ENCODE data around the gene OR51V1. TPM values are rescaled to one million over a fixed set of nuclear protein-coding genes. Genes with fewer than 3 reads are reported as not detected.

Gene OR51V1
- total RNA-seq, 1 experiment from 2014 or later, result not detected

GRCh38 chr11:5243816-5244180, 43.3 kb upstream of the OR51V1 start:
- ATAC-seq, result no peak
- no peaks in the 10 kb centered on the region for H4K20me1 ChIP-seq (ENCODE audit: low read length)

GRCh38 chr11:5242933-5243815, 42.7 kb upstream of the OR51V1 start:
- CTCF ChIA-PET, result no interaction called here
- Histone ChIP-seq H3K9me3 (ENCODE audit: low read length) (no peaks in the 10 kb centered on the region), H3K27me3 (ENCODE audit: low read length) (peaks cover 21% of the 10 kb centered on the region), H3K9ac (ENCODE audit: low read length) (no peak overlapping the region), H3K4me1 (ENCODE audit: insufficient read depth, low read length) (no peaks in the 10 kb centered on the region), H3K27ac (ENCODE audit: low read length) (no peak overlapping the region), H3K79me2 (ENCODE audit: low read length) (no peaks in the 10 kb centered on the region), H3K4me3 (ENCODE audit: low read length) (no peak overlapping the region), H3K36me3 (ENCODE audit: low read depth, low read length) (no peaks in the 10 kb centered on the region), H4K20me1 (ENCODE audit: low read length) (no peaks in the 10 kb centered on the region), H3K4me2 (ENCODE audit: low read length) (no peak overlapping the region), H3K9me2 (replicated peaks; ENCODE audit: low read length) (no peaks in the 10 kb centered on the region), H2AFZ (ENCODE audit: low read length) (no peak overlapping the region), H3F3A (ENCODE audit: low read length, unreplicated experiment) (no peaks in the 10 kb centered on the region)
- ATAC-seq, result no peak
- no peak for DNase-seq
- intact Hi-C loops (cut with micrococcal nuclease), result no loop called here
- POLR2A ChIA-PET (ENCODE audit: unreplicated experiment), result no interaction called here
- TF ChIP-seq EZH2 (IDR thresholded peaks at IDR 0.05; ENCODE audit: low read length, unreplicated experiment) (no peak), EZH2phosphoT487 (IDR thresholded peaks at IDR 0.05; ENCODE audit: borderline replicate concordance, low read length) (no peak), CTCF (conservative IDR thresholded peaks at IDR 0.05; ENCODE audit: low read depth, low read length) (no peak)
- no TSS peak for BruUV-seq (replicated peaks)

More at GRCh38 chr11:5243816-5244180, 43.3 kb upstream of the OR51V1 start:
- intact Hi-C loops (cut with micrococcal nuclease), result no loop called here
- BruUV-seq (replicated peaks), result no TSS peak
- Histone ChIP-seq H3K27ac (ENCODE audit: low read length) (no peak overlapping the region), H2AFZ (ENCODE audit: low read length) (no peak overlapping the region), H3K27me3 (ENCODE audit: low read length) (peaks cover 21% of the 10 kb centered on the region), H3F3A (ENCODE audit: low read length, unreplicated experiment) (no peaks in the 10 kb centered on the region), H3K4me2 (ENCODE audit: low read length) (no peak overlapping the region), H3K4me1 (ENCODE audit: insufficient read depth, low read length) (no peaks in the 10 kb centered on the region), H3K9ac (ENCODE audit: low read length) (no peak overlapping the region), H3K36me3 (ENCODE audit: low read depth, low read length) (no peaks in the 10 kb centered on the region), H3K79me2 (ENCODE audit: low read length) (no peaks in the 10 kb centered on the region), H3K9me2 (replicated peaks; ENCODE audit: low read length) (no peaks in the 10 kb centered on the region), H3K4me3 (ENCODE audit: low read length) (no peak overlapping the region), H3K9me3 (ENCODE audit: low read length) (no peaks in the 10 kb centered on the region)
- POLR2A ChIA-PET (ENCODE audit: unreplicated experiment), result no interaction called here
- no peak for DNase-seq
- CTCF ChIA-PET, result no interaction called here
- TF ChIP-seq CTCF (conservative IDR thresholded peaks at IDR 0.05; ENCODE audit: low read depth, low read length), result no peak
- TF ChIP-seq EZH2 (IDR thresholded peaks at IDR 0.05; ENCODE audit: low read length, unreplicated experiment), result no peak
- no peak for TF ChIP-seq EZH2phosphoT487 (IDR thresholded peaks at IDR 0.05; ENCODE audit: borderline replicate concordance, low read length)

- Histone ChIP-seq H3K9me3 (ENCODE audit: low read length) (no peaks in the 10 kb centered on the region), H3F3A (ENCODE audit: low read length, unreplicated experiment) (no peaks in the 10 kb centered on the region), H3K27me3 (ENCODE audit: low read length) (peaks cover 21% of the 10 kb centered on the region; the same call in 1 of the 2 replicates), H3K79me2 (ENCODE audit: low read length) (no peaks in the 10 kb centered on the region), H3K27ac (ENCODE audit: low read length) (no peak overlapping the region), H3K4me2 (ENCODE audit: low read length) (no peak overlapping the region), H3K9ac (ENCODE audit: low read length) (no peak overlapping the region), H2AFZ (ENCODE audit: low read length) (no peak overlapping the region), H3K4me3 (ENCODE audit: low read length) (no peak overlapping the region), H3K4me1 (ENCODE audit: insufficient read depth, low read length) (no peaks in the 10 kb centered on the region), H3K9me2 (replicated peaks; ENCODE audit: low read length) (no peaks in the 10 kb centered on the region), H3K36me3 (ENCODE audit: low read depth, low read length) (no peaks in the 10 kb centered on the region), H4K20me1 (ENCODE audit: low read length) (no peaks in the 10 kb centered on the region)
- intact Hi-C loops (cut with micrococcal nuclease), result no loop called here
- DNase-seq (no peak), ATAC-seq (no peak)
- CTCF ChIA-PET, result no interaction called here
- TF ChIP-seq EZH2 (IDR thresholded peaks at IDR 0.05; ENCODE audit: low read length, unreplicated experiment) (no peak), EZH2phosphoT487 (IDR thresholded peaks at IDR 0.05; ENCODE audit: borderline replicate concordance, low read length) (no peak), CTCF (conservative IDR thresholded peaks at IDR 0.05; ENCODE audit: low read depth, low read length) (no peak)
- POLR2A ChIA-PET (ENCODE audit: unreplicated experiment), result no interaction called here
- BruUV-seq (replicated peaks), result no TSS peak
Observed at GRCh38 chr11:5242208-5242607, 41.7 kb upstream of the OR51V1 start.

Data from PC-3 (cell line).